ENCODE data around the gene ANGPTL4.

- TF ChIP-seq CTCF (IDR thresholded peaks at IDR 0.05) = no peak
- no peak for TF ChIP-seq POLR2A (IDR thresholded peaks at IDR 0.05)
- TF ChIP-seq POLR2AphosphoS5 (IDR thresholded peaks at IDR 0.05) = no peak
- TF ChIP-seq EP300 (IDR thresholded peaks at IDR 0.05) = no peak
These were observed 29.4 kb downstream of the ANGPTL4 start for GRCh38 chr19:8393192-8393870.
